ENCODE data around the gene KCNQ4. TPM values are rescaled to one million over a fixed set of nuclear protein-coding genes. Genes with fewer than 3 reads are reported as not detected.

Gene KCNQ4
- total and polyA plus RNA-seq, 10 of the 15 experiments (the other 5 are each of a cell fraction or from before 2014, with no cell fraction given), result 0.04 to 0.18 (median 0.08) TPM; not detected in 2

DNA sequence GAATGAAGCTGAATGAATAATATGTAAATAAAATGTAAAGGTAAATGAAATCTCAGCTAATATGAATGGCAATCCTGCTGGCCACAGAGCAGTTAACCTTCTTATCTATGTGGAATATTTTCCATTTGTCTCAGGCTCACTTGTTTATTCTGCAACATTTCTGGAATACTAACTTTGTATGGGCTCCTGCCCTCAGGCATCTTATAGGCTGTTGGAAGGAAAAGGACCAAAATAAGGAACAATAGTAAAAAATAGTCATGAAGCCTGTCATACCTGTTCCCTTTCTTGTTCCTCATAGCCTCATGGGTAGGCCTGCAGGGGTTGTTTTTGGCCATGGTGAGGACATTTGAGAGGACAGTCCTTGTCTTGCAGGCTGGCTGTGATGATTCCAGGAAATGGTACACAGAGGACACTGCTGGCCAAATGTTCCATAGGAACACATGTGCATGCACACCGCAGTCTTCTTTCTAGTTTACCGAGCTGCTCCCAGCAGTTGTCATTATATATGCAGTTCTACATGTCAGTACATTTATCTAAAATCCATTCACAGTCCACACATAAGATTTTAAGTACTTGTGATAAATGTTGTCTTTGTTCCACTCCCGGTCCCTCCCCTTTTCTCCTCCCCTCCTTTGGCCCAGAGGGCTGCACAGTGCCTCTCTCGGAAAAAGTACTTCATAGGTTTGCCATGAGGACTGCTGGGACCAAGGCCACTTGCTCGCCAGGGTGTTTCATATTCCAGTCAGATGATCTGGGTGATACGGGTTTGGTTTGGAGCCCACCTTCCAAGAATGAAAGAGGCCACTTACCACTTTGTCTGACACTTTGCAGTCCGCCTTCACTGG lies 15.2 kb upstream of the KCNQ4 start:
- SMC1A ChIA-PET (ENCODE audit: uncharacterized antibody, unreplicated experiment), result interaction anchor here (0.5 to 1.6 kb wide), 5 partner anchors 18 to 623 kb away, joined by 3 to 4 read pairs (median 4); no protein-coding TSS in a partner anchor
- Histone ChIP-seq H2AFZ (ENCODE audit: control insufficient read depth, low read depth, low read length) (no peak overlapping the region), H3K27ac (ENCODE audit: control insufficient read depth, insufficient read depth) (no peak overlapping the region), H3K4me2 (ENCODE audit: control insufficient read depth, insufficient read depth) (no peak overlapping the region), H3K79me2 (ENCODE audit: control insufficient read depth, insufficient read depth, low read length) (peaks cover 5% of the 10 kb centered on the region; the same call in 1 of the 2 replicates), H3K4me1 (ENCODE audit: control insufficient read depth, insufficient read depth, low read length) (peaks cover 19% of the 10 kb centered on the region), H4K20me1 (ENCODE audit: control insufficient read depth, insufficient read depth) (no peaks in the 10 kb centered on the region), H3K27me3 (replicated peaks in 1 of 2; ENCODE audit: control insufficient read depth in 2 of 2, insufficient read depth in 2 of 2, low read length in 1 of 2) (no peaks in the 10 kb centered on the region), H3K9me3 (replicated peaks; ENCODE audit: control insufficient read depth, insufficient read depth, low read length) (no peaks in the 10 kb centered on the region), H3K4me3 (no peak overlapping the region), H3K9ac (ENCODE audit: control insufficient read depth, insufficient read depth, low read length) (no peak overlapping the region), H3K36me3 (ENCODE audit: control insufficient read depth in 2 of 2, insufficient read depth in 2 of 2, low read length in 1 of 2) (peaks cover 43 to 60% of the 10 kb centered on the region in 2 experiments)
- CTCF ChIA-PET, result interaction anchor here (0.7 to 1.1 kb wide), 5 partner anchors 8 to 79 kb away, joined by 3 read pairs; no protein-coding TSS in a partner anchor
- no TSS peak for BruUV-seq (replicated peaks)
- FAIRE-seq (no peak), DNase-seq (ENCODE audit: low read depth, low spot score) (no peak), ATAC-seq (no peak)
- RAD21 ChIA-PET (ENCODE audit: unreplicated experiment), result interaction anchor here (0.8 to 1.0 kb wide), 2 partner anchors 15 to 25 kb away, joined by 3 read pairs; no protein-coding TSS in a partner anchor
- TF ChIP-seq RCOR1 (conservative IDR thresholded peaks at IDR 0.05; ENCODE audit: low read depth, low read length) (no peak), POLR2A (IDR thresholded peaks at IDR 0.05; ENCODE audit: low read depth, low read length) (no peak), WRNIP1 (IDR thresholded peaks at IDR 0.05; ENCODE audit: borderline replicate concordance, low read depth, low read length) (no peak), GABPA (IDR thresholded peaks at IDR 0.05; ENCODE audit: low read depth) (no peak), NFIC (IDR thresholded peaks at IDR 0.05; ENCODE audit: low read depth, low read length) (no peak), TCF7 (IDR thresholded peaks at IDR 0.05; ENCODE audit: borderline replicate concordance) (no peak), STAT3 (IDR thresholded peaks at IDR 0.05; ENCODE audit: low read depth, low read length) (no peak), BHLHE40 (IDR thresholded peaks at IDR 0.05; ENCODE audit: borderline replicate concordance in 1 of 2, low read depth in 2 of 2, low read length in 1 of 2) (no peak), HDAC6 (IDR thresholded peaks at IDR 0.05; ENCODE audit: unreplicated experiment) (no peak), KDM1A (IDR thresholded peaks at IDR 0.05; ENCODE audit: borderline replicate concordance) (no peak), LARP7 (IDR thresholded peaks at IDR 0.05) (no peak), CEBPB (IDR thresholded peaks at IDR 0.05; ENCODE audit: borderline replicate concordance in 1 of 2, low read depth in 2 of 2, low read length in 2 of 2) (no peak)
- POLR2A ChIA-PET, result interaction anchor here (1.4 kb wide), 1 partner anchor 77 kb away, joined by 3 read pairs; no protein-coding TSS in a partner anchor
- 96% methylated on average over 7 of the region's 7 CpGs for WGBS (ENCODE audit: insufficient coverage, insufficient replicate concordance, low lambda C conversion rate, missing lambda C conversion rate)
- intact Hi-C loops (cut with micrococcal nuclease; ENCODE audit: unreplicated experiment), result no loop called here
- in situ Hi-C loops (cut with MboI), result no loop called here

All from GM12878 (cell line).